WTC11 (cell line): ENCODE data around the gene ZC3H7B. TPM values are rescaled to one million over a fixed set of nuclear protein-coding genes. Genes with fewer than 3 reads are reported as not detected.

Experiments used
- ATAC-seq: fragments of 200-7000 bp; cut with Tn5 transposase; 2 replicates; pipeline ENCODE4 v1.10.0; 2021; ENCODE audit warnings: mild to moderate bottlenecking, moderate library complexity
- CTCF ChIA-PET: fragments of 300-600 bp; sonication (Branson Sonifier 250); formaldehyde crosslinking; loops from one replicate; lab custom pipeline; 2021; ENCODE audit warnings: antibody characterized with exemption; lab: Charles Lee
- POLR2A ChIA-PET: fragments of 350-600 bp; sonication (Branson Sonifier 250); formaldehyde crosslinking; loops from one replicate; lab custom pipeline; 2021; ENCODE audit warnings: antibody characterized with exemption; lab: Charles Lee
- DNase-seq: peaks from one replicate; pipeline ENCODE4 v3.0.0; 2021; ENCODE audit warnings: low spot score
- H3K27ac Mint-ChIP-seq: 2 replicates; pipeline ENCODE4 v1.8.0; 2021; ENCODE audit warnings: mixed read lengths
- H3K27me3 Mint-ChIP-seq: 2 replicates; pipeline ENCODE4 v1.8.0; 2021; ENCODE audit warnings: low read depth, mild to moderate bottlenecking, moderate library complexity, mixed read lengths
- H3K36me3 Mint-ChIP-seq: 2 replicates; pipeline ENCODE4 v1.8.0; 2021; ENCODE audit warnings: mixed read lengths
- H3K4me1 Mint-ChIP-seq: 2 replicates; pipeline ENCODE4 v1.8.0; 2022; ENCODE audit warnings: mixed read lengths
- H3K4me3 Mint-ChIP-seq: 2 replicates; pipeline ENCODE4 v1.8.0; 2021; ENCODE audit warnings: mild to moderate bottlenecking, moderate library complexity, mixed read lengths
- H3K9me3 Mint-ChIP-seq: 2 replicates; pipeline ENCODE4 v1.8.0; 2021; ENCODE audit warnings: mixed read lengths
- ARID4B ChIP-seq: sonication (generic); formaldehyde crosslinking; IDR thresholded peaks from 2 replicates; pipeline ENCODE4 v1.8.0; 2023; ENCODE audit warnings: missing genetic modification reagents, mild to moderate bottlenecking, borderline replicate concordance
- E2F1 ChIP-seq: sonication (generic); formaldehyde crosslinking; IDR thresholded peaks from 2 replicates; pipeline ENCODE4 v1.8.0; 2022; ENCODE audit warnings: mild to moderate bottlenecking, missing genetic modification reagents
- E2F5 ChIP-seq: sonication (generic); formaldehyde crosslinking; IDR thresholded peaks from 2 replicates; pipeline ENCODE4 v1.8.1; 2022; ENCODE audit warnings: mild to moderate bottlenecking, moderate library complexity, missing genetic modification reagents
- GRHL2 ChIP-seq: fragments of 250-450 bp; sonication (Bioruptor Pico); IDR thresholded peaks from 2 replicates; pipeline ENCODE4 v1.8.0; 2022; ENCODE audit warnings: mild to moderate bottlenecking, moderate library complexity; ENCODE audit not compliant: insufficient replicate concordance, severe bottlenecking
- MLX ChIP-seq: sonication (generic); formaldehyde crosslinking; IDR thresholded peaks from 2 replicates; pipeline ENCODE4 v1.8.1; 2023; ENCODE audit warnings: mild to moderate bottlenecking, missing genetic modification reagents, moderate library complexity
- OVOL2 ChIP-seq: fragments of 250-450 bp; sonication (Bioruptor Pico); IDR thresholded peaks from 2 replicates; pipeline ENCODE4 v1.9.0; 2021; ENCODE audit warnings: mild to moderate bottlenecking, borderline replicate concordance
- PREB ChIP-seq: sonication (generic); formaldehyde crosslinking; IDR thresholded peaks from 2 replicates; pipeline ENCODE4 v1.8.1; 2022; ENCODE audit warnings: mild to moderate bottlenecking, missing genetic modification reagents, moderate library complexity, borderline replicate concordance
- TCF7 ChIP-seq: sonication (generic); formaldehyde crosslinking; IDR thresholded peaks from 2 replicates; pipeline ENCODE4 v1.8.0; 2022; ENCODE audit warnings: mild to moderate bottlenecking, low read depth, missing genetic modification reagents, moderate library complexity
- TEAD1 ChIP-seq: sonication (generic); formaldehyde crosslinking; IDR thresholded peaks from 2 replicates; pipeline ENCODE4 v1.8.0; 2022; ENCODE audit warnings: mild to moderate bottlenecking, missing genetic modification reagents
- TP53 ChIP-seq: sonication (generic); formaldehyde crosslinking; IDR thresholded peaks from 2 replicates; pipeline ENCODE4 v1.8.1; 2023; ENCODE audit warnings: mild to moderate bottlenecking, missing genetic modification reagents
- ZNF219 ChIP-seq: sonication (generic); formaldehyde crosslinking; IDR thresholded peaks from 2 replicates; pipeline ENCODE4 v1.8.0; 2023; ENCODE audit warnings: missing genetic modification reagents, mild to moderate bottlenecking, borderline replicate concordance
- ZNF232 ChIP-seq: sonication (generic); formaldehyde crosslinking; IDR thresholded peaks from 2 replicates; pipeline ENCODE4 v1.8.0; 2022; ENCODE audit warnings: mild to moderate bottlenecking, missing genetic modification reagents
- ZNF263 ChIP-seq: sonication (generic); formaldehyde crosslinking; IDR thresholded peaks from 2 replicates; pipeline ENCODE4 v1.8.1; 2022; ENCODE audit warnings: low read depth, mild to moderate bottlenecking, moderate library complexity, missing genetic modification reagents
- ZNF512 ChIP-seq: sonication (generic); formaldehyde crosslinking; IDR thresholded peaks from 2 replicates; pipeline ENCODE4 v1.8.1; 2022; ENCODE audit warnings: missing genetic modification reagents, borderline replicate concordance
- ZNF671 ChIP-seq: fragments of 250-450 bp; sonication (Bioruptor Pico); IDR thresholded peaks from 2 replicates; pipeline ENCODE4 v1.8.0; 2021; ENCODE audit warnings: mild to moderate bottlenecking
- total RNA-seq: library from RNA; stranded (reverse); gene quantifications from 3 replicates; pipeline ENCODE4 v1.2.3, GENCODE V29; 2021
- TF ChIP-seq, protein P1 (sequence below): sonication (generic); formaldehyde crosslinking; IDR thresholded peaks from 2 replicates; pipeline ENCODE4 v1.8.1; 2023; ENCODE audit warnings: mild to moderate bottlenecking, missing genetic modification reagents, borderline replicate concordance
- TF ChIP-seq, protein P2 (sequence below): fragments of 250-450 bp; sonication (Bioruptor Pico); IDR thresholded peaks from 2 replicates; pipeline ENCODE4 v1.8.0; 2021; ENCODE audit warnings: mild to moderate bottlenecking

ZC3H7B gene
- total RNA-seq, 1 experiment from 2014 or later, result 64.7 TPM

DNA sequence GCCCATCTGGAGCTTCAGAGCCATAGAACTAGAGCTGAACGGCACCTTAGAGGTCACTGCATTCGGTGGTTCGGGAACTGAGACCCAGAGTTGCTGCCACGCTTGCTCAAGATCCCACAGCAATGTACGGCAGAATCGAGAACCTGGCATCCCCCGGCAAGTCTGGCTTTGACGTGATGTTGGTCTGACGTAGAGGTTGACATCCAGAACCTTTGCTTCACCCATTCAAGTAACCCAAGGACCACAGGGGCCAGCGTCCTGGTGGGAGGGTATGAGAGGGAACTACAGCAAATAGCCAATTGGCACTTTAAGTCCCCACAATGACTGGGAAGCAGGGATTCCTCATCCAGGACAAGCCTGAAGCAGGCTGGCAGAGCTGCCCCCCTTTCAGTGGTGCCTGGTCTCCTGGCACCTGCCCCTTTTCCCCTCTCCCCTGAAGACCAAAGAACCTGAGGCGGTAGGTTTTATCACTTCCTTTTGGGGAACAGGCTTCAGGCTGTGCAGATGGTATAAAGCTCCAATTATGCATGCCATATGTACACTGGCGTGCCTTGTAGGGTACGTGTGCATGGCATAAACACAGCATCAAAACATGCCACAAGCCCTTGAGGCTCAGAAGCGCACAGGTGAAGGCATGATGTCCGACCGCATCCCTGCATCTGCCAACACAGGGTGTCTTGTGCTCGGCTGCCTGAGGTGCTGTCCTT is 65.2 kb downstream of the ZC3H7B start:
- Mint-ChIP-seq H3K27me3 (no peaks in the 10 kb centered on the region), H3K9me3 (no peaks in the 10 kb centered on the region), H3K4me3 (no peak overlapping the region), H3K27ac (no peak overlapping the region), H3K4me1 (peaks cover 12% of the 10 kb centered on the region), H3K36me3 (no peaks in the 10 kb centered on the region)
- ATAC-seq (no peak), DNase-seq (no peak)
- ChIA-PET POLR2A (interaction anchor here (0.6 to 2.2 kb wide), 5 partner anchors 12 to 911 kb away, joined by 3 to 7 read pairs (median 4); partner anchors contain the start of genes TEF, TOB2 and ZC3H7B), CTCF (interaction anchor here (0.8 to 2.2 kb wide), 6 partner anchors 15 to 160 kb away, joined by 3 to 8 read pairs (median 3); partner anchors contain the start of gene TEF)
- no peak for TF ChIP-seq TEAD1 (CRISPR knock-in tag)
- no peak for TF ChIP-seq GRHL2
- no peak for TF ChIP-seq PREB (CRISPR knock-in tag)
- TF ChIP-seq, protein P1, sequence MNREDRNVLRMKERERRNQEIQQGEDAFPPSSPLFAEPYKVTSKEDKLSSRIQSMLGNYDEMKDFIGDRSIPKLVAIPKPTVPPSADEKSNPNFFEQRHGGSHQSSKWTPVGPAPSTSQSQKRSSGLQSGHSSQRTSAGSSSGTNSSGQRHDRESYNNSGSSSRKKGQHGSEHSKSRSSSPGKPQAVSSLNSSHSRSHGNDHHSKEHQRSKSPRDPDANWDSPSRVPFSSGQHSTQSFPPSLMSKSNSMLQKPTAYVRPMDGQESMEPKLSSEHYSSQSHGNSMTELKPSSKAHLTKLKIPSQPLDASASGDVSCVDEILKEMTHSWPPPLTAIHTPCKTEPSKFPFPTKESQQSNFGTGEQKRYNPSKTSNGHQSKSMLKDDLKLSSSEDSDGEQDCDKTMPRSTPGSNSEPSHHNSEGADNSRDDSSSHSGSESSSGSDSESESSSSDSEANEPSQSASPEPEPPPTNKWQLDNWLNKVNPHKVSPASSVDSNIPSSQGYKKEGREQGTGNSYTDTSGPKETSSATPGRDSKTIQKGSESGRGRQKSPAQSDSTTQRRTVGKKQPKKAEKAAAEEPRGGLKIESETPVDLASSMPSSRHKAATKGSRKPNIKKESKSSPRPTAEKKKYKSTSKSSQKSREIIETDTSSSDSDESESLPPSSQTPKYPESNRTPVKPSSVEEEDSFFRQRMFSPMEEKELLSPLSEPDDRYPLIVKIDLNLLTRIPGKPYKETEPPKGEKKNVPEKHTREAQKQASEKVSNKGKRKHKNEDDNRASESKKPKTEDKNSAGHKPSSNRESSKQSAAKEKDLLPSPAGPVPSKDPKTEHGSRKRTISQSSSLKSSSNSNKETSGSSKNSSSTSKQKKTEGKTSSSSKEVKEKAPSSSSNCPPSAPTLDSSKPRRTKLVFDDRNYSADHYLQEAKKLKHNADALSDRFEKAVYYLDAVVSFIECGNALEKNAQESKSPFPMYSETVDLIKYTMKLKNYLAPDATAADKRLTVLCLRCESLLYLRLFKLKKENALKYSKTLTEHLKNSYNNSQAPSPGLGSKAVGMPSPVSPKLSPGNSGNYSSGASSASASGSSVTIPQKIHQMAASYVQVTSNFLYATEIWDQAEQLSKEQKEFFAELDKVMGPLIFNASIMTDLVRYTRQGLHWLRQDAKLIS (CRISPR knock-in tag), result no peak
- no peak for TF ChIP-seq ZNF671 (CRISPR knock-in tag)
- TF ChIP-seq ARID4B, result no peak
- TF ChIP-seq E2F5, result no peak
- no peak for TF ChIP-seq ZNF232
- TF ChIP-seq MLX, result no peak
- TF ChIP-seq E2F1 (CRISPR knock-in tag), result no peak
- no peak for TF ChIP-seq TP53 (CRISPR knock-in tag)
- no peak for TF ChIP-seq TCF7
- TF ChIP-seq ZNF219 (CRISPR knock-in tag), result no peak
- no peak for TF ChIP-seq ZNF512 (CRISPR knock-in tag)
- TF ChIP-seq, protein P2, sequence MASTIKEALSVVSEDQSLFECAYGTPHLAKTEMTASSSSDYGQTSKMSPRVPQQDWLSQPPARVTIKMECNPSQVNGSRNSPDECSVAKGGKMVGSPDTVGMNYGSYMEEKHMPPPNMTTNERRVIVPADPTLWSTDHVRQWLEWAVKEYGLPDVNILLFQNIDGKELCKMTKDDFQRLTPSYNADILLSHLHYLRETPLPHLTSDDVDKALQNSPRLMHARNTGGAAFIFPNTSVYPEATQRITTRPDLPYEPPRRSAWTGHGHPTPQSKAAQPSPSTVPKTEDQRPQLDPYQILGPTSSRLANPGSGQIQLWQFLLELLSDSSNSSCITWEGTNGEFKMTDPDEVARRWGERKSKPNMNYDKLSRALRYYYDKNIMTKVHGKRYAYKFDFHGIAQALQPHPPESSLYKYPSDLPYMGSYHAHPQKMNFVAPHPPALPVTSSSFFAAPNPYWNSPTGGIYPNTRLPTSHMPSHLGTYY (CRISPR knock-in tag), result no peak
- TF ChIP-seq OVOL2, result no peak
- no peak for TF ChIP-seq ZNF263 (CRISPR knock-in tag)
